Measurements from ENCODE around the gene RBM34.

GRCh38 chr1:235131961-235132360, 29.1 kb downstream of the RBM34 start:
- no peak for TF ChIP-seq POLR2A (IDR thresholded peaks at IDR 0.05)
- no peak for TF ChIP-seq CTCF (IDR thresholded peaks at IDR 0.05)
